SH-SY5Y (cell line): ENCODE measurements around the gene IGF2R.

Experiments used
- GATA2 ChIP-seq: IDR thresholded peaks from 2 replicates; pipeline ENCODE4 v1.6.1; 2011; ENCODE audit warnings: mild to moderate bottlenecking, low read depth, low read length
- GATA3 ChIP-seq: IDR thresholded peaks from 2 replicates; pipeline ENCODE4 v1.6.1; 2011; ENCODE audit warnings: low read depth, mild to moderate bottlenecking, low read length, moderate library complexity

- no peak for TF ChIP-seq GATA2
- no peak for TF ChIP-seq GATA3
These were observed 41.2 kb downstream of the IGF2R start for GRCh38 chr6:160010067-160010466.
